A549 (cell line): ENCODE data around the gene SOX18.

Experiments used
- BHLHE40 ChIP-seq: IDR thresholded peaks from 2 replicates; pipeline ENCODE4 v1.6.1; 2012; ENCODE audit warnings: low read depth, low read length, inconsistent platforms
- CTCF ChIP-seq: fragments of >200 bp; sonication (Bioruptor Twin); formaldehyde crosslinking; IDR thresholded peaks from 3 replicates; pipeline ENCODE4 v1.5.1; 2016
- ZSCAN20 ChIP-seq: fragments of 250-450 bp; sonication (Bioruptor Pico); IDR thresholded peaks from 2 replicates; pipeline ENCODE4 v1.8.0; 2022; ENCODE audit warnings: mild to moderate bottlenecking, moderate library complexity

- TF ChIP-seq BHLHE40 (no peak), ZSCAN20 (no peak), CTCF (peak; percentile 19; the same call in 2 of the 3 replicates)
Observed at GRCh38 chr20:64053841-64054661, 4.6 kb upstream of the SOX18 start.
